Gastrocnemius medialis (tissue), 4 donors: ENCODE measurements around the gene NIFK.

Source experiments
- POLR2A ChIP-seq, 2 donors: fragments of 450-650 bp; IDR thresholded peaks; one replicate each; pipeline ENCODE4 v1.6.1; 2017; ENCODE audit warnings: antibody characterized with exemption in 2 of 2, mild to moderate bottlenecking in 2 of 2, moderate library complexity in 2 of 2
- TF ChIP-seq, protein P1 (sequence below), 5 experiments: fragments of 450-650 bp in 3 of 5; fragments of 200-600 bp in 2 of 5; sonication (generic) in 2 of 5; IDR thresholded peaks in 4 of 5; conservative IDR thresholded peaks in 1 of 5; 1 replicate in 4 of 5; 2 replicates in 1 of 5; pipeline ENCODE4 v1.5.1; 2016 to 2019; ENCODE audit warnings: antibody characterized with exemption in 5 of 5, mild to moderate bottlenecking in 3 of 5, moderate library complexity in 3 of 5

DNA sequence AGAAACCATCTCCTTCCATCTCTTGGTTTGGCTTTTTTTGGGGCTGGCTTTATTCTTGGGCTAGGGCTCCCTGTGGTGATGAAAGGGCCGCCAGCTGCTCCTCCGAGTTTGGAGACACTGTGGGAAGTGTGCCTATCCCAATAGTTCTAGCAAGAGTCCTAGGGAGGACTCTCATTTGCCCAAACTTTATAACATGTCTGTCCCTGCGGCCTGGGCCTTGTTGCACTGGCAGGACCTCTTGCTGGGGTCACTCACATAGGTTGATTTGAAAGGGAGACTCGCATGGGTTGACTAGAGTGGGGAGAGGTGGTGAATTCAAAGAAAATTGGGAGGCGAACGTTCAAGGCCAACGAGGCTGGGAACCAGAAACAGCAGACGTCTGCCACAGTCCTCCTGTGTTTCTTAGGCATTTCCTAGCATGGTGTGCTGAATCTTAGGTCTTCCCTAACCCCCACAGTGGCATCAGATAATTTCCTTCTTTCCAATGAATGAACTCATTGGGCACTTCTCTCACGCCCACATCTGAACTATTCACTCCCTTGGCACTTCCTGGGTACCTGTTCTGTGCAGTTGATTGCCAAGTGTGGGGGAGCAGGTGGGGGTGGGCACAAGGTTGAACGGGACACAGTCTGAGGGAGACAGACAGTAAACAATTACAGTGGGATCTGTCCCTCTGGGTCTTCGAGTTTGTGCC, 26.8 kb downstream of the NIFK start:
- TF ChIP-seq, protein P1, sequence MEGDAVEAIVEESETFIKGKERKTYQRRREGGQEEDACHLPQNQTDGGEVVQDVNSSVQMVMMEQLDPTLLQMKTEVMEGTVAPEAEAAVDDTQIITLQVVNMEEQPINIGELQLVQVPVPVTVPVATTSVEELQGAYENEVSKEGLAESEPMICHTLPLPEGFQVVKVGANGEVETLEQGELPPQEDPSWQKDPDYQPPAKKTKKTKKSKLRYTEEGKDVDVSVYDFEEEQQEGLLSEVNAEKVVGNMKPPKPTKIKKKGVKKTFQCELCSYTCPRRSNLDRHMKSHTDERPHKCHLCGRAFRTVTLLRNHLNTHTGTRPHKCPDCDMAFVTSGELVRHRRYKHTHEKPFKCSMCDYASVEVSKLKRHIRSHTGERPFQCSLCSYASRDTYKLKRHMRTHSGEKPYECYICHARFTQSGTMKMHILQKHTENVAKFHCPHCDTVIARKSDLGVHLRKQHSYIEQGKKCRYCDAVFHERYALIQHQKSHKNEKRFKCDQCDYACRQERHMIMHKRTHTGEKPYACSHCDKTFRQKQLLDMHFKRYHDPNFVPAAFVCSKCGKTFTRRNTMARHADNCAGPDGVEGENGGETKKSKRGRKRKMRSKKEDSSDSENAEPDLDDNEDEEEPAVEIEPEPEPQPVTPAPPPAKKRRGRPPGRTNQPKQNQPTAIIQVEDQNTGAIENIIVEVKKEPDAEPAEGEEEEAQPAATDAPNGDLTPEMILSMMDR (IDR thresholded peaks at IDR 0.05 in 4 of 5, conservative IDR thresholded peaks at IDR 0.05 in 1 of 5): no peak
- TF ChIP-seq POLR2A (IDR thresholded peaks at IDR 0.05): no peak
